HepG2 (cell line): Measurements from ENCODE around the gene PPDPF. TPM values are rescaled to one million over a fixed set of nuclear protein-coding genes. Genes with fewer than 3 reads are reported as not detected.

Experiments used
- ATAC-seq: fragments of 200-7000 bp; cut with Tn5 transposase; 3 replicates; pipeline ENCODE4 v1.9.1; 2020; ENCODE audit warnings: mild to moderate bottlenecking, moderate library complexity
- BruUV-seq: library from RNA; stranded (reverse); fragments of 400-500 nt; replicated peaks from 2 replicates; lab custom pipeline; 2021; lab: Mats Ljungman, UMichigan
- CTCF ChIA-PET: fragments of 300-600 bp; formaldehyde crosslinking; extraction: SDS; loops from one replicate; lab custom pipeline; 2021; ENCODE audit warnings: low total read pairs, inconsistent platforms, low intra/inter-chr PET ratio; lab: Yijun Ruan, JAX
- POLR2A ChIA-PET: fragments of 350-600 bp; sonication (Branson Sonifier 250); formaldehyde crosslinking; loops from one replicate; lab custom pipeline; 2020; ENCODE audit warnings: antibody characterized with exemption, inconsistent platforms; lab: Yijun Ruan, JAX
- DNase-seq: peaks from one replicate; pipeline ENCODE4 v3.0.0-alpha.2; 2015; ENCODE audit warnings: low spot score
- FAIRE-seq: peaks from 3 replicates; lab custom pipeline; 2011; peaks lifted over from hg19 to GRCh38; lab: Jason Lieb, UNC
- H2AFZ ChIP-seq: one replicate; pipeline ENCODE4 v1.6.1; 2011; ENCODE audit warnings: low read length, inconsistent platforms
- H3K27ac ChIP-seq: fragments of 300-600 bp; 3 replicates; pipeline ENCODE4 v1.8.0; 2011; ENCODE audit warnings: mixed run types, mild to moderate bottlenecking, mixed read lengths, low read length, inconsistent platforms; ENCODE audit not compliant: insufficient read depth; ENCODE audit errors: extremely low read length
- H3K27me3 ChIP-seq, 2 experiments: fragments of 200-600 bp in 1 of 2; 2 replicates in 1 of 2; 3 replicates in 1 of 2; pipeline versions ENCODE4 v1.6.0 to v1.8.0; 2011; ENCODE audit warnings: low read length in 2 of 2, mild to moderate bottlenecking in 2 of 2, moderate library complexity in 2 of 2, inconsistent platforms in 1 of 2; ENCODE audit not compliant: insufficient read depth in 2 of 2, control insufficient read depth in 1 of 2
- H3K36me3 ChIP-seq, 2 experiments: fragments of 200-600 bp in 1 of 2; replicated peaks in 1 of 2; 2 replicates in 1 of 2; 3 replicates in 1 of 2; pipeline versions ENCODE4 v1.5.1 to v1.8.0; 2011; ENCODE audit warnings: low read length in 2 of 2, inconsistent platforms in 1 of 2; ENCODE audit not compliant: insufficient read depth in 2 of 2, control insufficient read depth in 1 of 2
- H3K4me1 ChIP-seq: 2 replicates; pipeline ENCODE4 v1.5.1; 2012; ENCODE audit warnings: low read length, inconsistent platforms; ENCODE audit not compliant: insufficient read depth
- H3K4me2 ChIP-seq: 2 replicates; pipeline ENCODE4 v1.6.0; 2011; ENCODE audit warnings: low read depth, low read length, inconsistent platforms
- H3K4me3 ChIP-seq, 3 experiments: fragments of 200-600 bp in 1 of 3; sonication (generic), shearing (Covaris generic) in 1 of 3; replicated peaks in 1 of 3; 2 replicates each; pipeline ENCODE4 v1.5.1; 2011 to 2016; ENCODE audit warnings: low read length in 3 of 3, inconsistent platforms in 2 of 3, low read depth in 2 of 3, mild to moderate bottlenecking in 2 of 3, control low read depth in 1 of 3, mixed read lengths in 1 of 3; ENCODE audit not compliant: insufficient read depth in 1 of 3
- H3K79me2 ChIP-seq: one replicate; pipeline ENCODE4 v1.6.1; 2011; ENCODE audit warnings: low read length, inconsistent platforms; ENCODE audit not compliant: insufficient read depth
- H3K9ac ChIP-seq: 2 replicates; pipeline ENCODE4 v1.6.0; 2011; ENCODE audit warnings: mild to moderate bottlenecking, low read depth, low read length, inconsistent platforms; ENCODE audit not compliant: insufficient read depth
- H3K9me3 ChIP-seq: 2 replicates; pipeline ENCODE4 v1.5.1; 2012; ENCODE audit warnings: mild to moderate bottlenecking, low read length
- H4K20me1 ChIP-seq: 2 replicates; pipeline ENCODE4 v1.6.0; 2011; ENCODE audit warnings: inconsistent platforms, mild to moderate bottlenecking, low read length, moderate library complexity; ENCODE audit not compliant: insufficient read depth
- ARNTL ChIP-seq: sonication (generic); formaldehyde crosslinking; IDR thresholded peaks from 2 replicates; pipeline ENCODE4 v1.4.0; 2020; ENCODE audit warnings: mild to moderate bottlenecking, missing genetic modification reagents
- ATF1 ChIP-seq: IDR thresholded peaks from 2 replicates; pipeline ENCODE4 v1.6.1; 2016; ENCODE audit warnings: mild to moderate bottlenecking, control low read depth
- BATF2 ChIP-seq: sonication (generic); formaldehyde crosslinking; IDR thresholded peaks from 2 replicates; pipeline ENCODE4 v1.8.0; 2022; ENCODE audit warnings: mild to moderate bottlenecking, missing genetic modification reagents, moderate library complexity
- CCAR2 ChIP-seq: fragments of 200-400 bp; formaldehyde crosslinking; optimal IDR thresholded peaks from 2 replicates; pipeline ENCODE3; 2018; ENCODE audit warnings: low read depth, mild to moderate bottlenecking, low read length, moderate library complexity
- CEBPG ChIP-seq: IDR thresholded peaks from 2 replicates; pipeline ENCODE4 v1.6.1; 2016
- NFYB ChIP-seq: sonication (generic); formaldehyde crosslinking; IDR thresholded peaks from 2 replicates; pipeline ENCODE4 v1.4.0; 2020; ENCODE audit warnings: missing genetic modification reagents
- POLR2A ChIP-seq, 2 experiments: IDR thresholded peaks; 2 replicates each; pipeline ENCODE4 v1.6.1; 2011; ENCODE audit warnings: low read depth in 2 of 2, low read length in 2 of 2, mild to moderate bottlenecking in 1 of 2, moderate library complexity in 1 of 2; ENCODE audit not compliant: insufficient read depth in 1 of 2
- POLR2AphosphoS2 ChIP-seq: IDR thresholded peaks from 2 replicates; pipeline ENCODE4 v1.6.1; 2011; ENCODE audit warnings: low read depth, low read length, improper control_type of control experiment
- RNF219 ChIP-seq: sonication (generic); formaldehyde crosslinking; IDR thresholded peaks from 2 replicates; pipeline ENCODE4 v1.5.0; 2020; ENCODE audit warnings: mild to moderate bottlenecking, missing genetic modification reagents
- SMARCE1 ChIP-seq: fragments of 450-650 bp; IDR thresholded peaks from 2 replicates; pipeline ENCODE4 v1.6.1; 2017; ENCODE audit warnings: borderline replicate concordance
- ZBTB21 ChIP-seq: sonication (generic); formaldehyde crosslinking; IDR thresholded peaks from 2 replicates; pipeline ENCODE4 v1.4.0; 2020; ENCODE audit warnings: missing genetic modification reagents
- ZKSCAN5 ChIP-seq: sonication (generic); formaldehyde crosslinking; IDR thresholded peaks from 2 replicates; pipeline ENCODE4 v1.5.1; 2020; ENCODE audit warnings: mild to moderate bottlenecking, missing genetic modification reagents
- ZMYM3 ChIP-seq: sonication (generic); formaldehyde crosslinking; IDR thresholded peaks from 2 replicates; pipeline ENCODE4 v1.5.1; 2020; ENCODE audit warnings: mild to moderate bottlenecking, missing genetic modification reagents
- ZNF136 ChIP-seq: sonication (generic); formaldehyde crosslinking; IDR thresholded peaks from 2 replicates; pipeline ENCODE4 v1.8.1; 2022; ENCODE audit warnings: low read depth, mild to moderate bottlenecking, moderate library complexity, missing genetic modification reagents
- ZNF256 ChIP-seq: sonication (generic); formaldehyde crosslinking; conservative IDR thresholded peaks from 2 replicates; pipeline ENCODE4 v1.4.0; 2020; ENCODE audit warnings: missing genetic modification reagents
- ZSCAN5A ChIP-seq: sonication (generic); formaldehyde crosslinking; IDR thresholded peaks from 2 replicates; pipeline ENCODE4 v1.8.0; 2022; ENCODE audit warnings: mild to moderate bottlenecking, missing genetic modification reagents, borderline replicate concordance
- WGBS: methylation state at CpG from one replicate; pipeline ENCODE4 v1.1.6; 2017; ENCODE audit warnings: low lambda C conversion rate; 5-methylcytosine and 5-hydroxymethylcytosine counted together
- in situ Hi-C: cut with HindIII; loops from 2 replicates; pipeline ENCODE4 v1.10.0; 2017; ENCODE audit warnings: low pct_unique_long_range_greater_than_20kb; ENCODE audit not compliant: extremely low pct_ligation_motif_present
- intact Hi-C: fragments of 100-400 bp; cut with micrococcal nuclease; formaldehyde crosslinking; loops from one replicate; pipeline ENCODE4 v1.10.0; 2022; ENCODE audit not compliant: unreplicated experiment
- polyA plus RNA-seq, 8 experiments: library from polyadenylated mRNA; depleted of rRNA in 3 of 8; stranded (reverse) in 7 of 8; unstranded in 1 of 8; fragments of >200 nt; fragmentation: Illumina TruSeq in 4 of 8; extraction: Trizol in 4 of 8; gene quantifications; 2 replicates each; pipeline versions ENCODE4 v1.2.1 to v1.2.3, GENCODE V29; 2011 to 2016; ENCODE audit warnings: low read depth in 4 of 8, missing spikeins in 1 of 8, mixed read lengths in 1 of 8; ENCODE audit not compliant: insufficient read depth in 1 of 8
- total RNA-seq, 5 experiments: library from RNA; depleted of rRNA; stranded (reverse); fragments of >200 nt; fragmentation: Illumina TruSeq; extraction: Trizol; gene quantifications; 2 replicates each; pipeline ENCODE4 v1.2.3, GENCODE V29; 2016; ENCODE audit warnings: low read depth in 1 of 5

Gene PPDPF
- total and polyA plus RNA-seq, 2 of the 13 experiments (the other 11 are each of a cell fraction or from before 2014, with no cell fraction given) = 1.8 to 7.0 TPM

GRCh38 chr20:63541371-63541770 lies 20.8 kb downstream of the PPDPF start:
- Histone ChIP-seq H3K27me3 (peaks cover 45 to 75% of the 10 kb centered on the region in 2 experiments), H2AFZ (no peak overlapping the region), H3K4me3 (no peak overlapping the region), H3K36me3 (no peaks in the 10 kb centered on the region), H3K79me2 (no peaks in the 10 kb centered on the region), H3K27ac (no peak overlapping the region), H3K9ac (no peak overlapping the region), H3K9me3 (no peaks in the 10 kb centered on the region), H3K4me1 (peaks cover 51% of the 10 kb centered on the region), H3K4me2 (no peak overlapping the region), H4K20me1 (no peaks in the 10 kb centered on the region; the same call in 1 of the 2 replicates)
- BruUV-seq = no TSS peak
- no peak for TF ChIP-seq ZBTB21 (CRISPR knock-in tag)
- no peak for TF ChIP-seq ZNF256 (CRISPR knock-in tag)
- no peak for TF ChIP-seq POLR2AphosphoS2
- no peak for TF ChIP-seq ZMYM3 (CRISPR knock-in tag)
- no peak for TF ChIP-seq ATF1 (CRISPR knock-in tag)
- TF ChIP-seq CCAR2 = no peak
- TF ChIP-seq CEBPG (CRISPR knock-in tag) = no peak
- no peak for TF ChIP-seq NFYB (CRISPR knock-in tag)
- no peak for TF ChIP-seq ARNTL (CRISPR knock-in tag)
- no peak for TF ChIP-seq RNF219 (CRISPR knock-in tag)
- TF ChIP-seq BATF2 = no peak
- no peak for TF ChIP-seq ZNF136 (CRISPR knock-in tag)
- TF ChIP-seq ZKSCAN5 (CRISPR knock-in tag) = no peak
- TF ChIP-seq SMARCE1 = no peak
- no peak for TF ChIP-seq ZSCAN5A (CRISPR knock-in tag)
- no peak for TF ChIP-seq POLR2A (IDR thresholded peaks at IDR 0.05; ENCODE audit: insufficient read depth in 1 of 2, low read depth in 2 of 2, low read length in 2 of 2)
- in situ Hi-C loops = no loop called here
- FAIRE-seq (no peak), DNase-seq (no peak), ATAC-seq (no peak)
- WGBS = 52% methylated on average over 5 of the region's 28 CpGs
- POLR2A ChIA-PET = no interaction called here
- intact Hi-C loops = no loop called here
- CTCF ChIA-PET = no interaction called here
